HepG2 (cell line): Measurements from ENCODE around the gene LTA4H. TPM values are rescaled to one million over a fixed set of nuclear protein-coding genes. Genes with fewer than 3 reads are reported as not detected.

ENCODE experiments used
- ATAC-seq: fragments of 200-7000 bp; cut with Tn5 transposase; 3 replicates; pipeline ENCODE4 v1.9.1; 2020; ENCODE audit warnings: mild to moderate bottlenecking, moderate library complexity
- BruUV-seq: library from RNA; stranded (reverse); fragments of 400-500 nt; replicated peaks from 2 replicates; lab custom pipeline; 2021; lab: Mats Ljungman, UMichigan
- CTCF ChIA-PET: fragments of 300-600 bp; formaldehyde crosslinking; extraction: SDS; loops from one replicate; lab custom pipeline; 2021; ENCODE audit warnings: low total read pairs, inconsistent platforms, low intra/inter-chr PET ratio; lab: Yijun Ruan, JAX
- POLR2A ChIA-PET: fragments of 350-600 bp; sonication (Branson Sonifier 250); formaldehyde crosslinking; loops from one replicate; lab custom pipeline; 2020; ENCODE audit warnings: antibody characterized with exemption, inconsistent platforms; lab: Yijun Ruan, JAX
- DNase-seq: peaks from one replicate; pipeline ENCODE4 v3.0.0-alpha.2; 2015; ENCODE audit warnings: low spot score
- FAIRE-seq: peaks from 3 replicates; lab custom pipeline; 2011; peaks lifted over from hg19 to GRCh38; lab: Jason Lieb, UNC
- H2AFZ ChIP-seq: one replicate; pipeline ENCODE4 v1.6.1; 2011; ENCODE audit warnings: low read length, inconsistent platforms
- H3K27ac ChIP-seq: fragments of 300-600 bp; 3 replicates; pipeline ENCODE4 v1.8.0; 2011; ENCODE audit warnings: mixed run types, mild to moderate bottlenecking, mixed read lengths, low read length, inconsistent platforms; ENCODE audit not compliant: insufficient read depth; ENCODE audit errors: extremely low read length
- H3K27me3 ChIP-seq, 2 experiments: fragments of 200-600 bp in 1 of 2; 2 replicates in 1 of 2; 3 replicates in 1 of 2; pipeline versions ENCODE4 v1.6.0 to v1.8.0; 2011; ENCODE audit warnings: low read length in 2 of 2, mild to moderate bottlenecking in 2 of 2, moderate library complexity in 2 of 2, inconsistent platforms in 1 of 2; ENCODE audit not compliant: insufficient read depth in 2 of 2, control insufficient read depth in 1 of 2
- H3K36me3 ChIP-seq, 2 experiments: fragments of 200-600 bp in 1 of 2; replicated peaks in 1 of 2; 2 replicates in 1 of 2; 3 replicates in 1 of 2; pipeline versions ENCODE4 v1.5.1 to v1.8.0; 2011; ENCODE audit warnings: low read length in 2 of 2, inconsistent platforms in 1 of 2; ENCODE audit not compliant: insufficient read depth in 2 of 2, control insufficient read depth in 1 of 2
- H3K4me1 ChIP-seq: 2 replicates; pipeline ENCODE4 v1.5.1; 2012; ENCODE audit warnings: low read length, inconsistent platforms; ENCODE audit not compliant: insufficient read depth
- H3K4me2 ChIP-seq: 2 replicates; pipeline ENCODE4 v1.6.0; 2011; ENCODE audit warnings: low read depth, low read length, inconsistent platforms
- H3K4me3 ChIP-seq, 3 experiments: fragments of 200-600 bp in 1 of 3; sonication (generic), shearing (Covaris generic) in 1 of 3; replicated peaks in 1 of 3; 2 replicates each; pipeline ENCODE4 v1.5.1; 2011 to 2016; ENCODE audit warnings: low read length in 3 of 3, inconsistent platforms in 2 of 3, low read depth in 2 of 3, mild to moderate bottlenecking in 2 of 3, control low read depth in 1 of 3, mixed read lengths in 1 of 3; ENCODE audit not compliant: insufficient read depth in 1 of 3
- H3K79me2 ChIP-seq: one replicate; pipeline ENCODE4 v1.6.1; 2011; ENCODE audit warnings: low read length, inconsistent platforms; ENCODE audit not compliant: insufficient read depth
- H3K9ac ChIP-seq: 2 replicates; pipeline ENCODE4 v1.6.0; 2011; ENCODE audit warnings: mild to moderate bottlenecking, low read depth, low read length, inconsistent platforms; ENCODE audit not compliant: insufficient read depth
- H3K9me3 ChIP-seq: 2 replicates; pipeline ENCODE4 v1.5.1; 2012; ENCODE audit warnings: mild to moderate bottlenecking, low read length
- H4K20me1 ChIP-seq: 2 replicates; pipeline ENCODE4 v1.6.0; 2011; ENCODE audit warnings: inconsistent platforms, mild to moderate bottlenecking, low read length, moderate library complexity; ENCODE audit not compliant: insufficient read depth
- CHD2 ChIP-seq: IDR thresholded peaks from 2 replicates; pipeline ENCODE4 v1.6.1; 2011; ENCODE audit warnings: low read depth, low read length, improper control_type of control experiment
- IRX3 ChIP-seq: sonication (generic); formaldehyde crosslinking; IDR thresholded peaks from 2 replicates; pipeline ENCODE4 v1.8.1; 2023; ENCODE audit warnings: mild to moderate bottlenecking, low read depth, missing genetic modification reagents, borderline replicate concordance
- MIER3 ChIP-seq: IDR thresholded peaks from 2 replicates; pipeline ENCODE4 v1.6.1; 2016; ENCODE audit warnings: missing compliant biosample characterization, borderline replicate concordance
- MIXL1 ChIP-seq: IDR thresholded peaks from 2 replicates; pipeline ENCODE4 v1.6.1; 2016
- ONECUT2 ChIP-seq: sonication (generic); formaldehyde crosslinking; IDR thresholded peaks from 2 replicates; pipeline ENCODE4 v1.4.0; 2020; ENCODE audit warnings: missing genetic modification reagents
- ZNF766 ChIP-seq: sonication (generic); formaldehyde crosslinking; IDR thresholded peaks from 2 replicates; pipeline ENCODE4 v1.5.0; 2020; ENCODE audit warnings: missing genetic modification reagents, borderline replicate concordance
- WGBS: methylation state at CpG from one replicate; pipeline ENCODE4 v1.1.6; 2017; ENCODE audit warnings: low lambda C conversion rate; 5-methylcytosine and 5-hydroxymethylcytosine counted together
- in situ Hi-C: cut with HindIII; loops from 2 replicates; pipeline ENCODE4 v1.10.0; 2017; ENCODE audit warnings: low pct_unique_long_range_greater_than_20kb; ENCODE audit not compliant: extremely low pct_ligation_motif_present
- intact Hi-C: fragments of 100-400 bp; cut with micrococcal nuclease; formaldehyde crosslinking; loops from one replicate; pipeline ENCODE4 v1.10.0; 2022; ENCODE audit not compliant: unreplicated experiment
- polyA plus RNA-seq, 8 experiments: library from polyadenylated mRNA; depleted of rRNA in 3 of 8; stranded (reverse) in 7 of 8; unstranded in 1 of 8; fragments of >200 nt; fragmentation: Illumina TruSeq in 4 of 8; extraction: Trizol in 4 of 8; gene quantifications; 2 replicates each; pipeline versions ENCODE4 v1.2.1 to v1.2.3, GENCODE V29; 2011 to 2016; ENCODE audit warnings: low read depth in 4 of 8, missing spikeins in 1 of 8, mixed read lengths in 1 of 8; ENCODE audit not compliant: insufficient read depth in 1 of 8
- total RNA-seq, 5 experiments: library from RNA; depleted of rRNA; stranded (reverse); fragments of >200 nt; fragmentation: Illumina TruSeq; extraction: Trizol; gene quantifications; 2 replicates each; pipeline ENCODE4 v1.2.3, GENCODE V29; 2016; ENCODE audit warnings: low read depth in 1 of 5
- TF ChIP-seq, protein P1 (sequence below), 2 experiments: sonication (generic) in 1 of 2; formaldehyde crosslinking in 1 of 2; IDR thresholded peaks; 2 replicates each; pipeline versions ENCODE4 v1.4.0 to v1.6.1; 2018 to 2020; ENCODE audit warnings: missing genetic modification reagents in 2 of 2, borderline replicate concordance in 1 of 2, low read depth in 1 of 2, mild to moderate bottlenecking in 1 of 2, missing biosample characterization in 1 of 2
- TF ChIP-seq, protein P2 (sequence below): IDR thresholded peaks from 2 replicates; pipeline ENCODE4 v1.6.1; 2012; ENCODE audit warnings: inconsistent platforms
- TF ChIP-seq, protein P3 (sequence below): sonication (generic); formaldehyde crosslinking; IDR thresholded peaks from 2 replicates; pipeline ENCODE4 v1.4.0; 2020; ENCODE audit warnings: low read depth, mild to moderate bottlenecking, missing genetic modification reagents
- TF ChIP-seq, protein P4 (sequence below): fragments of 450-650 bp; IDR thresholded peaks from 2 replicates; pipeline ENCODE4 v1.6.1; 2016
- TF ChIP-seq, protein P5 (sequence below): sonication (generic); formaldehyde crosslinking; IDR thresholded peaks from 2 replicates; pipeline ENCODE4 v1.4.0; 2020; ENCODE audit warnings: missing genetic modification reagents

The LTA4H gene
- total and polyA plus RNA-seq, 2 of the 13 experiments (the other 11 are each of a cell fraction or from before 2014, with no cell fraction given) = 87.5 to 90.4 TPM

DNA sequence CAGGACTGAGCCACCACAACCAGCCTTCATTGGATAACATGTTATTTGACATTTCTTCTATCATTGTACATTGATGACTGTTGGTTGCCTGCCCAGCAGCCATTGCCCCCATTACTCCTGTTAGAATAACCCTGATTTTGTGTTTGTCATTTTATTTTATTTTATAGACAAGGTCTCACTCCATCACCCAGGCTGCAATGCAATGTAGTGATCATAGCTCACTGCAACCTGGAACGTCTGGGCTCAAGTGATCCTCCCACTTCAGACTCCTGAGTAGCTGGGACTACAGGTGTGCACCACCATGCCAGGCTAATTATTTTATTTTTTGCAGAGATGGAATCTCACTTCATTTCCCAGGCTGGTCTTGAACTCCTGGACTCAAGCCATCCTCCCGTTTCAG lies 33.2 kb upstream of the LTA4H start (continued):
- TF ChIP-seq, protein P1, sequence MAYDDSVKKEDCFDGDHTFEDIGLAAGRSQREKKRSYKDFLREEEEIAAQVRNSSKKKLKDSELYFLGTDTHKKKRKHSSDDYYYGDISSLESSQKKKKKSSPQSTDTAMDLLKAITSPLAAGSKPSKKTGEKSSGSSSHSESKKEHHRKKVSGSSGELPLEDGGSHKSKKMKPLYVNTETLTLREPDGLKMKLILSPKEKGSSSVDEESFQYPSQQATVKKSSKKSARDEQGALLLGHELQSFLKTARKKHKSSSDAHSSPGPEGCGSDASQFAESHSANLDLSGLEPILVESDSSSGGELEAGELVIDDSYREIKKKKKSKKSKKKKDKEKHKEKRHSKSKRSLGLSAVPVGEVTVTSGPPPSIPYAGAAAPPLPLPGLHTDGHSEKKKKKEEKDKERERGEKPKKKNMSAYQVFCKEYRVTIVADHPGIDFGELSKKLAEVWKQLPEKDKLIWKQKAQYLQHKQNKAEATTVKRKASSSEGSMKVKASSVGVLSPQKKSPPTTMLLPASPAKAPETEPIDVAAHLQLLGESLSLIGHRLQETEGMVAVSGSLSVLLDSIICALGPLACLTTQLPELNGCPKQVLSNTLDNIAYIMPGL (CRISPR knock-in tag; IDR thresholded peaks at IDR 0.05; ENCODE audit: borderline replicate concordance in 1 of 2, low read depth in 1 of 2) = no peak

DNA sequence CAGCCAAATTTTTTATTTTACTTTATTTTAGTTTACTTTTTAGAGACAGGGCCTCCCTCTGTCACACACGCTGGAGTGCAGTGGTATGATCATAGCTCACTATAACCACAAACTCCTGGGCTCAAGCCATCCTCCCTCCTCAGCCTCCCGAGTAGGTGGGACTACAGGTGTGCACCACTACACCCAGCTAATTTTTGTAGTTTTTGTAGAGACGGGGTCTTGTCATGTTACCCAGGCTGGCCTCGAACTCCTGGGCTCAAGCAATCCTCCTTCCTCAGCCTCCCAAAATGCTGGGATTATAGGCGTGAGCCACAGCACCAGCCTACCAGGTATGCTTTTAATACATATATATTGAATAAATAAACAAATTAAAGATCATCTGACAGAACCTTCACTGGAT lies 32.7 kb upstream of the LTA4H start:
- DNase-seq = no peak
- no peak for FAIRE-seq
- no peaks in the 10 kb centered on the region for H3K4me1 ChIP-seq
- intact Hi-C loops (no loop called here), in situ Hi-C loops (loop anchor here (10.0 kb wide), 1 partner anchor 447 kb away; no protein-coding TSS in a partner anchor)
- H3K4me2 ChIP-seq = no peak overlapping the region
- H3K27ac ChIP-seq = no peak overlapping the region
- TF ChIP-seq MIXL1 (CRISPR knock-in tag) = no peak
- TF ChIP-seq MIER3 (CRISPR knock-in tag) = no peak
- TF ChIP-seq, protein P2, sequence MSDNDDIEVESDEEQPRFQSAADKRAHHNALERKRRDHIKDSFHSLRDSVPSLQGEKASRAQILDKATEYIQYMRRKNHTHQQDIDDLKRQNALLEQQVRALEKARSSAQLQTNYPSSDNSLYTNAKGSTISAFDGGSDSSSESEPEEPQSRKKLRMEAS = no peak
- TF ChIP-seq ZNF766 (CRISPR knock-in tag) = no peak
- TF ChIP-seq, protein P3, sequence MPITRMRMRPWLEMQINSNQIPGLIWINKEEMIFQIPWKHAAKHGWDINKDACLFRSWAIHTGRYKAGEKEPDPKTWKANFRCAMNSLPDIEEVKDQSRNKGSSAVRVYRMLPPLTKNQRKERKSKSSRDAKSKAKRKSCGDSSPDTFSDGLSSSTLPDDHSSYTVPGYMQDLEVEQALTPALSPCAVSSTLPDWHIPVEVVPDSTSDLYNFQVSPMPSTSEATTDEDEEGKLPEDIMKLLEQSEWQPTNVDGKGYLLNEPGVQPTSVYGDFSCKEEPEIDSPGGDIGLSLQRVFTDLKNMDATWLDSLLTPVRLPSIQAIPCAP (CRISPR knock-in tag) = no peak
- TF ChIP-seq, protein P4, sequence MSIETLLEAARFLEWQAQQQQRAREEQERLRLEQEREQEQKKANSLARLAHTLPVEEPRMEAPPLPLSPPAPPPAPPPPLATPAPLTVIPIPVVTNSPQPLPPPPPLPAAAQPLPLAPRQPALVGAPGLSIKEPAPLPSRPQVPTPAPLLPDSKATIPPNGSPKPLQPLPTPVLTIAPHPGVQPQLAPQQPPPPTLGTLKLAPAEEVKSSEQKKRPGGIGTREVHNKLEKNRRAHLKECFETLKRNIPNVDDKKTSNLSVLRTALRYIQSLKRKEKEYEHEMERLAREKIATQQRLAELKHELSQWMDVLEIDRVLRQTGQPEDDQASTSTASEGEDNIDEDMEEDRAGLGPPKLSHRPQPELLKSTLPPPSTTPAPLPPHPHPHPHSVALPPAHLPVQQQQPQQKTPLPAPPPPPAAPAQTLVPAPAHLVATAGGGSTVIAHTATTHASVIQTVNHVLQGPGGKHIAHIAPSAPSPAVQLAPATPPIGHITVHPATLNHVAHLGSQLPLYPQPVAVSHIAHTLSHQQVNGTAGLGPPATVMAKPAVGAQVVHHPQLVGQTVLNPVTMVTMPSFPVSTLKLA = no peak
- TF ChIP-seq IRX3 (CRISPR knock-in tag) = no peak
- TF ChIP-seq ONECUT2 (CRISPR knock-in tag) = no peak
- TF ChIP-seq, protein P5, sequence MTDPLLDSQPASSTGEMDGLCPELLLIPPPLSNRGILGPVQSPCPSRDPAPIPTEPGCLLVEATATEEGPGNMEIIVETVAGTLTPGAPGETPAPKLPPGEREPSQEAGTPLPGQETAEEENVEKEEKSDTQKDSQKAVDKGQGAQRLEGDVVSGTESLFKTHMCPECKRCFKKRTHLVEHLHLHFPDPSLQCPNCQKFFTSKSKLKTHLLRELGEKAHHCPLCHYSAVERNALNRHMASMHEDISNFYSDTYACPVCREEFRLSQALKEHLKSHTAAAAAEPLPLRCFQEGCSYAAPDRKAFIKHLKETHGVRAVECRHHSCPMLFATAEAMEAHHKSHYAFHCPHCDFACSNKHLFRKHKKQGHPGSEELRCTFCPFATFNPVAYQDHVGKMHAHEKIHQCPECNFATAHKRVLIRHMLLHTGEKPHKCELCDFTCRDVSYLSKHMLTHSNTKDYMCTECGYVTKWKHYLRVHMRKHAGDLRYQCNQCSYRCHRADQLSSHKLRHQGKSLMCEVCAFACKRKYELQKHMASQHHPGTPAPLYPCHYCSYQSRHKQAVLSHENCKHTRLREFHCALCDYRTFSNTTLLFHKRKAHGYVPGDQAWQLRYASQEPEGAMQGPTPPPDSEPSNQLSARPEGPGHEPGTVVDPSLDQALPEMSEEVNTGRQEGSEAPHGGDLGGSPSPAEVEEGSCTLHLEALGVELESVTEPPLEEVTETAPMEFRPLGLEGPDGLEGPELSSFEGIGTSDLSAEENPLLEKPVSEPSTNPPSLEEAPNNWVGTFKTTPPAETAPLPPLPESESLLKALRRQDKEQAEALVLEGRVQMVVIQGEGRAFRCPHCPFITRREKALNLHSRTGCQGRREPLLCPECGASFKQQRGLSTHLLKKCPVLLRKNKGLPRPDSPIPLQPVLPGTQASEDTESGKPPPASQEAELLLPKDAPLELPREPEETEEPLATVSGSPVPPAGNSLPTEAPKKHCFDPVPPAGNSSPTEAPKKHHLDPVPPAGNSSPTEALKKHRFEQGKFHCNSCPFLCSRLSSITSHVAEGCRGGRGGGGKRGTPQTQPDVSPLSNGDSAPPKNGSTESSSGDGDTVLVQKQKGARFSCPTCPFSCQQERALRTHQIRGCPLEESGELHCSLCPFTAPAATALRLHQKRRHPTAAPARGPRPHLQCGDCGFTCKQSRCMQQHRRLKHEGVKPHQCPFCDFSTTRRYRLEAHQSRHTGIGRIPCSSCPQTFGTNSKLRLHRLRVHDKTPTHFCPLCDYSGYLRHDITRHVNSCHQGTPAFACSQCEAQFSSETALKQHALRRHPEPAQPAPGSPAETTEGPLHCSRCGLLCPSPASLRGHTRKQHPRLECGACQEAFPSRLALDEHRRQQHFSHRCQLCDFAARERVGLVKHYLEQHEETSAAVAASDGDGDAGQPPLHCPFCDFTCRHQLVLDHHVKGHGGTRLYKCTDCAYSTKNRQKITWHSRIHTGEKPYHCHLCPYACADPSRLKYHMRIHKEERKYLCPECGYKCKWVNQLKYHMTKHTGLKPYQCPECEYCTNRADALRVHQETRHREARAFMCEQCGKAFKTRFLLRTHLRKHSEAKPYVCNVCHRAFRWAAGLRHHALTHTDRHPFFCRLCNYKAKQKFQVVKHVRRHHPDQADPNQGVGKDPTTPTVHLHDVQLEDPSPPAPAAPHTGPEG (CRISPR knock-in tag) = no peak
- TF ChIP-seq CHD2 = no peak
- peaks cover 0 to 22% of the 10 kb centered on the region in 2 experiments; a peak in 3 of 5 replicates for H3K27me3 ChIP-seq
- H3K9ac ChIP-seq = no peak overlapping the region
- no peaks in the 10 kb centered on the region for H3K9me3 ChIP-seq
- H2AFZ ChIP-seq = no peak overlapping the region
- no peak overlapping the region for H3K4me3 ChIP-seq
- WGBS = 25% methylated on average over 5 of the region's 5 CpGs
- CTCF ChIA-PET = no interaction called here
- no peak for ATAC-seq
- H3K79me2 ChIP-seq = no peaks in the 10 kb centered on the region
- no peaks in the 10 kb centered on the region for H3K36me3 ChIP-seq
- BruUV-seq = no TSS peak
- POLR2A ChIA-PET = no interaction called here
- no peaks in the 10 kb centered on the region for H4K20me1 ChIP-seq
